Measurements from ENCODE around the gene SPATA16. TPM values are rescaled to one million over a fixed set of nuclear protein-coding genes. Genes with fewer than 3 reads are reported as not detected.

SPATA16 gene
- total and polyA plus RNA-seq, 4 donors: not detected

DNA sequence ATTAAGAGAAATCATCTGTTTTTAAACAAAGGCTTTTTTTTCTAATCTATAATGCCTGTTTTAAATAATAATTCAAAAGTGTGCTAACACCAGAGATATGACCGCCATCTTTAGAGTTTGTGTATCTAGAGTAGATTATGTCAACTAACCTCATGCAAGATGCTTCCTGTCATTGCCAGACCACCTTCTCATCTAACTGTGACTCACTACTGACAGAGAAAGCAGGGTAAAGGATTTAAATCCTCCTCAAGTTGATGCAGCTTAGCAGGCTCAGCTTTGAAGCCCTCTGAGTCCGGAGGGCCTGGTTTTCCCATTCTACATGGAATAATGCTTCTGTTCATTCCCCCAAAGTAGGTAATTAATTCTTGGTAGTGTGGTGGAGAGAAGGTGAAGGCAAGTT is 282.0 kb downstream of the SPATA16 start:
- TF ChIP-seq CTCF (IDR thresholded peaks at IDR 0.05; ENCODE audit: control extremely low read depth, extremely low read depth): no peak
- ATAC-seq (ENCODE audit: insufficient read depth, low FRiP score): no peak
- no peaks in the 10 kb centered on the region for H3K27me3 ChIP-seq (ENCODE audit: control insufficient read depth in 3 of 3, insufficient read depth in 3 of 3, low read length in 2 of 3)
- WGBS, 2 donors: 78 to 88% methylated on average over 2 of the region's 2 CpGs
- no peak overlapping the region for H3K27ac ChIP-seq (ENCODE audit: low read depth in 1 of 2, low read length in 1 of 2)
- peaks cover 0 to 9% (median 0%) of the 10 kb centered on the region in 5 donors for H3K4me1 ChIP-seq (ENCODE audit: control insufficient read depth in 5 of 5, insufficient read depth in 5 of 5, low read length in 5 of 5)
- H3K36me3 ChIP-seq (ENCODE audit: control insufficient read depth in 4 of 4, insufficient read depth in 4 of 4, low read length in 4 of 4): no peaks in the 10 kb centered on the region
- no peak overlapping the region for H3K9ac ChIP-seq (ENCODE audit: insufficient read depth in 1 of 2, low read length in 2 of 2)
- no peak for DNase-seq
- no peak overlapping the region for H3K4me3 ChIP-seq
- H3K9me3 ChIP-seq (ENCODE audit: control insufficient read depth in 4 of 4, insufficient read depth in 3 of 4, low read length in 3 of 4): no peaks in the 10 kb centered on the region

GRCh38 chr3:172856795-172857742 is 284.0 kb downstream of the SPATA16 start:
- no peaks in the 10 kb centered on the region for H3K9me3 ChIP-seq (ENCODE audit: control insufficient read depth in 4 of 4, insufficient read depth in 3 of 4, low read length in 3 of 4)
- no peak overlapping the region for H3K4me3 ChIP-seq
- ATAC-seq (ENCODE audit: insufficient read depth, low FRiP score): peak; percentile 76
- peak; percentile 20 to 43 (median 31) for DNase-seq
- 33 to 69% methylated on average over 4 of the region's 4 CpGs for WGBS, 2 donors
- H3K36me3 ChIP-seq (ENCODE audit: control insufficient read depth in 4 of 4, insufficient read depth in 4 of 4, low read length in 4 of 4): no peaks in the 10 kb centered on the region
- H3K9ac ChIP-seq (ENCODE audit: insufficient read depth in 1 of 2, low read length in 2 of 2): no peak overlapping the region
- H3K27me3 ChIP-seq (ENCODE audit: control insufficient read depth in 3 of 3, insufficient read depth in 3 of 3, low read length in 2 of 3): no peaks in the 10 kb centered on the region
- peaks cover 0 to 9% (median 0%) of the 10 kb centered on the region in 5 donors for H3K4me1 ChIP-seq (ENCODE audit: control insufficient read depth in 5 of 5, insufficient read depth in 5 of 5, low read length in 5 of 5)
- H3K27ac ChIP-seq (ENCODE audit: low read depth in 1 of 2, low read length in 1 of 2): no peak overlapping the region
- no peak for TF ChIP-seq CTCF (IDR thresholded peaks at IDR 0.05; ENCODE audit: control extremely low read depth, extremely low read depth)

DNA sequence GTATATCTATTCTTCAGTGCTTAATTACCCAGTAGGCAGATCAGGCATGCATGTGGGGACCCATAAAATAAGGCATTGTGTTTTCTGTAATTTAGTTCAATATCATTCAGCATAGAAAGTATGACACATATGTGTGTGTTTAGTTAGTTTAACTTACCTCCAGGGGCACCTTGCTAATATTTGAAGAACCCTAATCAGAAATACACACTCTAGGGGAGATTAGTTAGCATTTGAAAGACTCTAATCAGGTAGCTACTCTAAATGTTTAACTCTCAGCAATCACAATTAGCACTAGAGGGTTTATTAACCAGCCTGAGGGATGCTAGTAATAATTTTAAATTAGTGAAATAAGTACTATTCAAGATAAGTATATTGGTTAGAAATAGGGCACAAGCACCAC is 286.0 kb downstream of the SPATA16 start:
- Histone ChIP-seq H3K27me3 (ENCODE audit: control insufficient read depth in 3 of 3, insufficient read depth in 3 of 3, low read length in 2 of 3) (no peaks in the 10 kb centered on the region), H3K27ac (ENCODE audit: low read depth in 1 of 2, low read length in 1 of 2) (no peak overlapping the region), H3K9ac (ENCODE audit: insufficient read depth in 1 of 2, low read length in 2 of 2) (no peak overlapping the region), H3K36me3 (ENCODE audit: control insufficient read depth in 4 of 4, insufficient read depth in 4 of 4, low read length in 4 of 4) (no peaks in the 10 kb centered on the region), H3K9me3 (ENCODE audit: control insufficient read depth in 4 of 4, insufficient read depth in 3 of 4, low read length in 3 of 4) (no peaks in the 10 kb centered on the region), H3K4me3 (no peak overlapping the region), H3K4me1 (ENCODE audit: control insufficient read depth in 5 of 5, insufficient read depth in 5 of 5, low read length in 5 of 5) (peaks cover 0 to 9% (median 0%) of the 10 kb centered on the region in 5 donors)
- ATAC-seq (ENCODE audit: insufficient read depth, low FRiP score) (no peak), DNase-seq (no peak)
- no peak for TF ChIP-seq CTCF (IDR thresholded peaks at IDR 0.05; ENCODE audit: control extremely low read depth, extremely low read depth)
